Measurements from ENCODE around the gene NTRK3.
A peak's percentile ranks its signal among the peaks of the same experiment; 100 is the strongest.

Gene NTRK3

DNA sequence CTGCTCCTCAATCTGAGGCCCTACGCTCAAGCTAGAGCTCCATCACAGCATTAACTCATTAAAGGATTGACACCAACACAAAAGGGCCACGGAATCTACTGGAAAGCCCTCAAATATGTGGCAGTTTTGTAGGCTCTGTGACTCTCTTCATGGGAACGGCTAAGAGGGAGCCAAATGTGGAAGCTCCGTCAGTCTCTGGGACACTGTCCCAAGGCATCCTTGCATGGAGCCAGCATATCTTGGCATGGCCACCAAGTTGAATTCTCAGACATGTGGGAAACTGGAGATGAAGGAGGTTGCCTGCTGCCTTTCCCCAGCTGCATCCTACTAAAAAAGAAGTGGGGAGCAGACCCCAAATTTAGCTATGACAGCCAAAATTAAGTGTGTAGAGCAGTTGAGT is 296.9 kb downstream of the NTRK3 start:
- TF ChIP-seq, protein P1, sequence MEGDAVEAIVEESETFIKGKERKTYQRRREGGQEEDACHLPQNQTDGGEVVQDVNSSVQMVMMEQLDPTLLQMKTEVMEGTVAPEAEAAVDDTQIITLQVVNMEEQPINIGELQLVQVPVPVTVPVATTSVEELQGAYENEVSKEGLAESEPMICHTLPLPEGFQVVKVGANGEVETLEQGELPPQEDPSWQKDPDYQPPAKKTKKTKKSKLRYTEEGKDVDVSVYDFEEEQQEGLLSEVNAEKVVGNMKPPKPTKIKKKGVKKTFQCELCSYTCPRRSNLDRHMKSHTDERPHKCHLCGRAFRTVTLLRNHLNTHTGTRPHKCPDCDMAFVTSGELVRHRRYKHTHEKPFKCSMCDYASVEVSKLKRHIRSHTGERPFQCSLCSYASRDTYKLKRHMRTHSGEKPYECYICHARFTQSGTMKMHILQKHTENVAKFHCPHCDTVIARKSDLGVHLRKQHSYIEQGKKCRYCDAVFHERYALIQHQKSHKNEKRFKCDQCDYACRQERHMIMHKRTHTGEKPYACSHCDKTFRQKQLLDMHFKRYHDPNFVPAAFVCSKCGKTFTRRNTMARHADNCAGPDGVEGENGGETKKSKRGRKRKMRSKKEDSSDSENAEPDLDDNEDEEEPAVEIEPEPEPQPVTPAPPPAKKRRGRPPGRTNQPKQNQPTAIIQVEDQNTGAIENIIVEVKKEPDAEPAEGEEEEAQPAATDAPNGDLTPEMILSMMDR (conservative IDR thresholded peaks at IDR 0.05; ENCODE audit: low read length) = no peak
- no peak for DNase-seq (ENCODE audit: low read depth)
- H3K4me3 ChIP-seq (ENCODE audit: low read length) = no peak overlapping the region

DNA sequence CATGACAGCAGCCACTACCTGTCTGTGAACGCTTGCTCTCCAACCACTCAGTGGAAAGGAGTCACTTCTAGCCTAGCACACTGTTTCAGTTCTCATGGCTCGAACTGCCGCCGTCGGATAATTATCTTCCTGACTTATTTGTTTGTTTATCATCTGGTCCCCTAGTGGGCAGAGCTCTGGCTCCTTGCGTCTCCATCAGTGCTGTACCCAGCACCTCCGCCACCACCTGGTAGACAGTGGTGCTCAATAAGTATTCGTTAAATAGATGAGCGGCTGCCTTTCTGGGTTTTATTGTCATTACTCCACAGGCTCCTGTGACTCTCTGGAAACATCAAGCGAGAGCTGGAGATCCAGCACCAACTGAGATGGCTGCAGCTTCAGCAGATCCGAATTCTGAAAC is 297.5 kb downstream of the NTRK3 start:
- no peak for DNase-seq (ENCODE audit: low read depth)
- H3K4me3 ChIP-seq (ENCODE audit: low read length) = no peak overlapping the region
- TF ChIP-seq, protein P1 (conservative IDR thresholded peaks at IDR 0.05; ENCODE audit: low read length) = 0 out of 2 replicates have a peak, but pooled peaks have one; percentile 12

DNA sequence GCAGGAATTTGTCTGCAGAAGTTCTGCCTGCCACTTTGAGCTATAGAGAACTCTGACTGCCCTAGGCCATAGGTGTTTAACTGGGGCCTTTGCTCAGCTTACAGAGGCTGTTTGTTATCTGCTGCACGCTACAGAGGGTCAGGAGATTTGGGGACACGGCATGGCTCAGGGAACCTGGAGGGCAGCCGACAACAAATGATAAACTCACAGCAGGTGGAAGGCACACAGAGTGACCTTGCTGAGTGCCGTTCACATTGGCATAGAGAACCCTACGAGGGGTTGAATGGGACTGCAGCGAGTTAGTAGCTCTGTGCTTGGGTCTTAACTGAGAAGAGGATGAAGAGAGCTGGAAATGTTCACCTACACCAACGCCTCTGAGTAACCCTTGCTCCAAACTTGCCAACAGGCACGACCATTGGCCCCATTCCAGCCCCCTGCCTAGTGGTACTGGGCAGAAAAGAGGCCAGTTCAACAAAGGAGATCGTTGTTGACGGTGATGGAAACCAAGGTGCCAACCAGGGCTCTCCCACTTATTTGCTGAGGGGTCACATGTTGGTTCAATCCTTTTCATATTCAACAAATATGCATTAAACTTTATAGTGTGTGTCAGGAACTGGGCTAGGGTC is 301.1 kb downstream of the NTRK3 start:
- DNase-seq (ENCODE audit: low read depth) = no peak
- TF ChIP-seq, protein P1 (conservative IDR thresholded peaks at IDR 0.05; ENCODE audit: low read length) = no peak
- no peak overlapping the region for H3K4me3 ChIP-seq (ENCODE audit: low read length)

GRCh38 chr15:87954793-87955192 is 301.7 kb downstream of the NTRK3 start:
- H3K4me3 ChIP-seq (ENCODE audit: low read length) = no peak overlapping the region
- DNase-seq (ENCODE audit: low read depth) = peak; percentile 85
- TF ChIP-seq, protein P1 (conservative IDR thresholded peaks at IDR 0.05; ENCODE audit: low read length) = no peak

DNA sequence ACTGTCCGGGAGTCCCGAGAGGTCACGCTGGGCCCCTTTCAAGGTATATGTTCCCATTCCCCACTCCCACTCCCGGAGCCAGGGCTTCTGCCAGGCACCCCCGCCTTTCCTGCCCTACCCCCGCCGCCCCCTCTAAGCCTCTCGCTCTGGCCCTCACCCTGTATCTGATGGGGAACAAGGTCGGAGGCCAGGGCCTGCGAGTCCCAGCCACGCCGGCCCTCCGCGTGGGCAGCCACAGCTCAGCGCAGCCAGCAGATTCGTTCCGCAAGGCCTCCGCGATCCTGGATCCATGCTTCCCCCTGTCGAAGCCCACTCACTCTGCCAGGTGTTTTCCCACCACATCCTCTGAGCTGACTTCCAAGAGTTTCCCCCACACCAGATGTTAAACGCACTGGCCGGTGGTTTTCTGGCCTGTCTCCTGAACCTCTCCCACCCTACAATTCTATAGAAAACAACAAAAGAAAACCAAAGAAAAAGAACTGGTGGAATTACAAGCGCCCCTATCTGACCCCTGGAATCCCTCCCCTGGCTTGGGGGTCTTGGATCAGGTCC is 303.7 kb downstream of the NTRK3 start:
- TF ChIP-seq, protein P1 (conservative IDR thresholded peaks at IDR 0.05; ENCODE audit: low read length) = no peak
- H3K4me3 ChIP-seq (ENCODE audit: low read length) = no peak overlapping the region
- DNase-seq (ENCODE audit: low read depth) = no peak

GRCh38 chr15:87949575-87950223 is 306.8 kb downstream of the NTRK3 start:
- DNase-seq (ENCODE audit: low read depth) = peak; percentile 75
- TF ChIP-seq, protein P1 (conservative IDR thresholded peaks at IDR 0.05; ENCODE audit: low read length) = no peak
- no peak overlapping the region for H3K4me3 ChIP-seq (ENCODE audit: low read length)

- H3K4me3 ChIP-seq (ENCODE audit: low read length) = no peak overlapping the region
- TF ChIP-seq, protein P1 (conservative IDR thresholded peaks at IDR 0.05; ENCODE audit: low read length) = no peak
- DNase-seq (ENCODE audit: low read depth) = peak; percentile 21
Measured at GRCh38 chr15:87949151-87949574, 307.4 kb downstream of the NTRK3 start.

All from AG10803 (cell line).